K562 (cell line): ENCODE measurements around the gene OXNAD1. TPM values are rescaled to one million over a fixed set of nuclear protein-coding genes. Genes with fewer than 3 reads are reported as not detected.

Source experiments
- ATAC-seq: fragments of 200-7000 bp; cut with Tn5 transposase; 3 replicates; pipeline ENCODE4 v1.9.1; 2020; ENCODE audit warnings: moderate library complexity
- BruUV-seq: library from RNA; stranded (reverse); fragments of 400-500 nt; replicated peaks from 2 replicates; lab custom pipeline; 2021; lab: Mats Ljungman, UMichigan
- CTCF ChIA-PET: fragments of 300-600 bp; formaldehyde crosslinking; extraction: SDS; loops from one replicate; lab custom pipeline; 2021; ENCODE audit warnings: low intra/inter-chr PET ratio; lab: Yijun Ruan, JAX
- POLR2A ChIA-PET: fragments of 300-600, 350-650 bp; sonication (Branson Sonifier 250); formaldehyde crosslinking; extraction: SDS; loops from one replicate; lab custom pipeline; 2021; ENCODE audit warnings: antibody characterized with exemption, inconsistent platforms; lab: Yijun Ruan, JAX
- DNase-seq, 4 experiments: peaks; one replicate each; pipeline versions ENCODE4 v3.0.0 to v3.0.0-alpha.2; 2011 to 2018; ENCODE audit warnings: low spot score in 3 of 4, mixed read lengths in 3 of 4; ENCODE audit errors: extremely low read depth in 1 of 4
- FAIRE-seq: peaks from 2 replicates; lab custom pipeline; 2011; peaks lifted over from hg19 to GRCh38; lab: Jason Lieb, UNC
- H2AFZ ChIP-seq: 2 replicates; pipeline ENCODE4 v1.6.0; 2011; ENCODE audit warnings: low read depth, low read length, control low read depth, inconsistent platforms
- H3K27ac ChIP-seq: fragments of 200-600 bp; 3 replicates; pipeline ENCODE4 v1.8.0; 2011; ENCODE audit warnings: low read depth, mild to moderate bottlenecking, control low read depth, inconsistent platforms, low read length, moderate library complexity, mixed read lengths; ENCODE audit errors: extremely low read depth
- H3K27me3 ChIP-seq, 2 experiments: fragments of 300-600 bp in 1 of 2; 2 replicates in 1 of 2; 3 replicates in 1 of 2; pipeline versions ENCODE4 v1.6.0 to v1.8.0; 2011; ENCODE audit warnings: inconsistent platforms in 2 of 2, low read length in 2 of 2, mild to moderate bottlenecking in 1 of 2, mixed read lengths in 1 of 2, moderate library complexity in 1 of 2; ENCODE audit not compliant: control insufficient read depth in 2 of 2, insufficient read depth in 2 of 2
- H3K36me3 ChIP-seq: fragments of 300-600 bp; 3 replicates; pipeline ENCODE4 v1.8.0; 2011; ENCODE audit warnings: mild to moderate bottlenecking, low read length, inconsistent platforms; ENCODE audit not compliant: control insufficient read depth, insufficient read depth
- H3K4me1 ChIP-seq, 2 experiments: fragments of 200-600 bp in 1 of 2; replicated peaks in 1 of 2; 2 replicates in 1 of 2; 3 replicates in 1 of 2; pipeline versions ENCODE4 v1.5.1 to v1.8.0; 2011; ENCODE audit warnings: inconsistent platforms in 2 of 2, low read length in 2 of 2, mild to moderate bottlenecking in 1 of 2, mixed read lengths in 1 of 2, moderate library complexity in 1 of 2; ENCODE audit not compliant: control insufficient read depth in 2 of 2, insufficient read depth in 2 of 2
- H3K4me2 ChIP-seq: 2 replicates; pipeline ENCODE4 v1.6.1; 2011; ENCODE audit warnings: low read length, control low read depth, inconsistent platforms, mixed read lengths; ENCODE audit not compliant: insufficient read depth
- H3K4me3 ChIP-seq: fragments of 200-600 bp; sonication (generic), shearing (Covaris generic); 2 replicates; pipeline ENCODE4 v1.5.1; 2016; ENCODE audit warnings: control low read depth, inconsistent platforms
- H3K79me2 ChIP-seq: fragments of 200-600 bp; 3 replicates; pipeline ENCODE4 v1.8.0; 2011; ENCODE audit warnings: low read length, inconsistent platforms; ENCODE audit not compliant: control insufficient read depth, insufficient read depth
- H3K9ac ChIP-seq, 2 experiments: 2 replicates each; pipeline versions ENCODE4 v1.6.0 to v1.6.1; 2011; ENCODE audit warnings: low read depth in 2 of 2, low read length in 2 of 2, control low read depth in 1 of 2, inconsistent platforms in 1 of 2, mild to moderate bottlenecking in 1 of 2, mixed read lengths in 1 of 2; ENCODE audit not compliant: insufficient read depth in 1 of 2
- H3K9me1 ChIP-seq: one replicate; pipeline ENCODE4 v1.6.0; 2011; ENCODE audit warnings: inconsistent platforms, mild to moderate bottlenecking, low read length, moderate library complexity; ENCODE audit not compliant: control insufficient read depth, insufficient read depth
- H3K9me3 ChIP-seq: replicated peaks from 2 replicates; pipeline ENCODE4 v1.5.1; 2011; ENCODE audit warnings: low read depth, low read length, inconsistent platforms; ENCODE audit not compliant: control insufficient read depth, insufficient read depth
- H4K20me1 ChIP-seq: replicated peaks from 2 replicates; pipeline ENCODE4 v1.6.1; 2011; ENCODE audit warnings: low read length, inconsistent platforms, mixed read lengths; ENCODE audit not compliant: control insufficient read depth, insufficient read depth
- ARID1B ChIP-seq: fragments of 450-650 bp; IDR thresholded peaks from 2 replicates; pipeline ENCODE4 v1.6.1; 2016; ENCODE audit warnings: antibody characterized with exemption, mild to moderate bottlenecking, inconsistent platforms
- CBFA2T3 ChIP-seq: fragments of 450-650 bp; IDR thresholded peaks from 2 replicates; pipeline ENCODE4 v1.6.1; 2017
- DPF2 ChIP-seq: fragments of 450-650 bp; IDR thresholded peaks from 2 replicates; pipeline ENCODE4 v1.6.1; 2016
- FOXA3 ChIP-seq, 2 experiments: fragments of 450-650 bp in 1 of 2; sonication (generic) in 1 of 2; formaldehyde crosslinking; IDR thresholded peaks in 1 of 2; conservative IDR thresholded peaks in 1 of 2; 2 replicates each; pipeline versions ENCODE4 v1.4.0 to v1.8.0; 2020 to 2022; ENCODE audit warnings: mild to moderate bottlenecking in 2 of 2, missing genetic modification reagents in 1 of 2
- HCFC1 ChIP-seq: IDR thresholded peaks from 2 replicates; pipeline ENCODE4 v1.6.1; 2012; ENCODE audit warnings: low read depth, low read length, improper control_type of control experiment
- MAFG ChIP-seq: fragments of 450-650 bp; conservative IDR thresholded peaks from 2 replicates; pipeline ENCODE4 v1.6.1; 2016; ENCODE audit warnings: missing genetic modification characterization, missing compliant biosample characterization
- NFE2 ChIP-seq: IDR thresholded peaks from 2 replicates; pipeline ENCODE4 v1.6.1; 2014; ENCODE audit warnings: antibody characterized with exemption, low read depth
- RCOR1 ChIP-seq, 2 experiments: IDR thresholded peaks; 2 replicates each; pipeline ENCODE4 v1.6.1; 2012; ENCODE audit warnings: low read depth in 2 of 2, low read length in 2 of 2, borderline replicate concordance in 1 of 2, improper control_type of control experiment in 1 of 2
- RFX7 ChIP-seq: fragments of 250-450 bp; sonication (Bioruptor Pico); IDR thresholded peaks from 2 replicates; pipeline ENCODE4 v1.5.1; 2021; ENCODE audit warnings: mild to moderate bottlenecking
- SRF ChIP-seq, 2 experiments: fragments of 250-450, 450-650 bp in 1 of 2; sonication (Bioruptor Pico) in 1 of 2; sonication (generic) in 1 of 2; formaldehyde crosslinking; IDR thresholded peaks; 2 replicates each; pipeline versions ENCODE4 v1.5.0 to v1.5.1; 2020 to 2022; ENCODE audit warnings: mild to moderate bottlenecking in 1 of 2, missing genetic modification reagents in 1 of 2
- TAL1 ChIP-seq: fragments of 450-650 bp; IDR thresholded peaks from 2 replicates; pipeline ENCODE4 v1.6.1; 2016; ENCODE audit warnings: mild to moderate bottlenecking
- TCF3 ChIP-seq: sonication (generic); formaldehyde crosslinking; IDR thresholded peaks from 2 replicates; pipeline ENCODE4 v1.4.0; 2020; ENCODE audit warnings: mild to moderate bottlenecking, missing genetic modification reagents
- TEAD4 ChIP-seq, 2 experiments: sonication (generic) in 1 of 2; formaldehyde crosslinking in 1 of 2; IDR thresholded peaks; 2 replicates each; pipeline versions ENCODE4 v1.6.1 to v1.8.0; 2012 to 2022; ENCODE audit warnings: borderline replicate concordance in 1 of 2, inconsistent platforms in 1 of 2, low read length in 1 of 2, mild to moderate bottlenecking in 1 of 2, missing genetic modification reagents in 1 of 2
- WGBS: fragments of 100-300 bp; shearing (Covaris generic); methylation state at CpG from one replicate; pipeline ENCODE4 v1.1.6; 2016; ENCODE audit warnings: low coverage, mixed read lengths; ENCODE audit not compliant: insufficient coverage; ENCODE audit errors: missing lambda C conversion rate; 5-methylcytosine and 5-hydroxymethylcytosine counted together
- in situ Hi-C: fragments of 300-500 bp; cut with MboI; formaldehyde crosslinking; loops from 4 replicates; pipeline ENCODE4 v1.15.0; 2018; ENCODE audit warnings: inconsistent platforms, mixed read lengths
- intact Hi-C: fragments of 100-400 bp; cut with micrococcal nuclease; formaldehyde crosslinking; loops from 2 replicates; pipeline ENCODE4 v1.14.2; 2022
- polyA plus RNA-seq, 8 experiments: library from polyadenylated mRNA; depleted of rRNA in 4 of 8; stranded (reverse) in 5 of 8; unstranded in 3 of 8; fragments of >200 nt; fragmentation: Nextera tagmentation in 2 of 8; fragmentation: Illumina TruSeq in 1 of 8; extraction: Ambion mirVana in 2 of 8; extraction: Trizol in 1 of 8; gene quantifications; 2 replicates each; pipeline versions ENCODE4 v1.2.1 to v1.2.3, GENCODE V29; 2011 to 2014; ENCODE audit warnings: inconsistent platforms in 1 of 8, missing spikeins in 1 of 8
- total RNA-seq, 7 experiments: library from RNA; depleted of rRNA in 6 of 7; stranded (reverse); fragments of >200 nt in 6 of 7; fragmentation: Illumina TruSeq in 2 of 7; extraction: Trizol in 2 of 7; gene quantifications; 2 replicates each; pipeline versions ENCODE4 v1.2.1 to v1.2.3, GENCODE V29; 2011 to 2021; ENCODE audit warnings: low replicate concordance in 1 of 7

OXNAD1 gene
- total and polyA plus RNA-seq, 9 of the 15 experiments (the other 6 are each of a cell fraction or from before 2014, with no cell fraction given): 12.8 to 44.4 (median 41.1) TPM

GRCh38 chr3:16242177-16242576 lies 22.8 kb upstream of the OXNAD1 start:
- no peaks in the 10 kb centered on the region for H3K36me3 ChIP-seq
- no TSS peak for BruUV-seq
- in situ Hi-C loops (loop anchor here (10.0 kb wide), 2 partner anchors 197 to 617 kb away; no protein-coding TSS in a partner anchor), intact Hi-C loops (no loop called here)
- FAIRE-seq (peak; percentile 56), DNase-seq (peak in 1 of 4 experiments; percentile 27), ATAC-seq (peak; percentile 73)
- no peak overlapping the region for H3K9ac ChIP-seq
- POLR2A ChIA-PET: interaction anchor here (0.5 to 1.8 kb wide), 4 partner anchors 10 to 726 kb away, joined by 3 to 5 read pairs (median 4); partner anchors contain the start of gene GALNT15
- H3K4me2 ChIP-seq: no peak overlapping the region
- H3K79me2 ChIP-seq: no peaks in the 10 kb centered on the region
- 3% methylated on average over 5 of the region's 5 CpGs for WGBS
- CTCF ChIA-PET: no interaction called here
- H3K27me3 ChIP-seq: peaks cover 15 to 49% of the 10 kb centered on the region in 2 experiments
- no peaks in the 10 kb centered on the region for H3K9me3 ChIP-seq
- no peaks in the 10 kb centered on the region; a peak in 2 of 5 replicates for H3K4me1 ChIP-seq
- no peak overlapping the region for H3K4me3 ChIP-seq
- no peak overlapping the region for H3K27ac ChIP-seq
- H4K20me1 ChIP-seq: no peaks in the 10 kb centered on the region
- H3K9me1 ChIP-seq: no peaks in the 10 kb centered on the region
- no peak overlapping the region for H2AFZ ChIP-seq
- TF ChIP-seq TAL1: peak; percentile 54; the same call in 1 of the 2 replicates
- peak in 1 of 2 experiments; percentile 46; a peak in 1 of 4 replicates for TF ChIP-seq FOXA3 (CRISPR knock-in tag; conservative IDR thresholded peaks at IDR 0.05 in 1 of 2, IDR thresholded peaks at IDR 0.05 in 1 of 2)
- TF ChIP-seq CBFA2T3: peak; percentile 44; the same call in 1 of the 2 replicates
- 0 out of 2 replicates have a peak, but pooled peaks have one; percentile 19 for TF ChIP-seq TEAD4 (IDR thresholded peaks at IDR 0.05; ENCODE audit: low read length)
- no peak for TF ChIP-seq TEAD4 (CRISPR knock-in tag; IDR thresholded peaks at IDR 0.05; ENCODE audit: borderline replicate concordance)
- TF ChIP-seq DPF2: peak; percentile 45; the same call in 1 of the 2 replicates
- 0 out of 2 replicates have a peak, but pooled peaks have one; percentile 6 for TF ChIP-seq TCF3 (CRISPR knock-in tag)
- no peak for TF ChIP-seq SRF (CRISPR knock-in tag; IDR thresholded peaks at IDR 0.05)
- no peak for TF ChIP-seq RFX7 (CRISPR knock-in tag)
- TF ChIP-seq MAFG: no peak; the same call in 1 of the 2 replicates
- TF ChIP-seq RCOR1 (IDR thresholded peaks at IDR 0.05; ENCODE audit: borderline replicate concordance in 1 of 2, low read depth in 2 of 2, low read length in 2 of 2): 0 out of 4 replicates have a peak, but pooled peaks of 1 of the 2 experiments have one; percentile 50
- peak; percentile 53 for TF ChIP-seq ARID1B
- no peak for TF ChIP-seq HCFC1
- TF ChIP-seq NFE2: 0 out of 2 replicates have a peak, but pooled peaks have one; percentile 19
